Tibial artery (tissue), 4 donors: ENCODE data around the gene PROZ.
A peak's percentile ranks its signal among the peaks of the same experiment; 100 is the strongest.

Source experiments
- DNase-seq, 2 donors: peaks; one replicate each; pipeline ENCODE4 v3.0.0-alpha.2; 2019
- H3K27ac ChIP-seq, 2 donors: fragments of 200-600 bp; sonication (generic) in 1 of 2; 1 replicate in 1 of 2; 2 replicates in 1 of 2; pipeline ENCODE4 v1.5.1; 2018 to 2019; ENCODE audit warnings: mild to moderate bottlenecking in 1 of 2
- H3K27me3 ChIP-seq, 2 donors: fragments of 200-600 bp; sonication (generic) in 1 of 2; one replicate each; pipeline versions ENCODE4 v1.5.1 to v1.6.0; 2016 to 2019
- H3K36me3 ChIP-seq, 3 donors: fragments of 200-600 bp; sonication (generic) in 2 of 3; one replicate each; pipeline ENCODE4 v1.5.1; 2016 to 2019; ENCODE audit warnings: mild to moderate bottlenecking in 2 of 3
- H3K4me1 ChIP-seq, 4 donors: fragments of 200-600 bp; sonication (generic) in 2 of 4; 1 replicate in 3 of 4; 2 replicates in 1 of 4; pipeline ENCODE4 v1.5.1; 2016 to 2019
- H3K4me3 ChIP-seq, 2 donors: fragments of 200-600 bp; sonication (generic) in 1 of 2; 1 replicate in 1 of 2; 2 replicates in 1 of 2; pipeline ENCODE4 v1.5.1; 2018 to 2019; ENCODE audit warnings: mild to moderate bottlenecking in 2 of 2
- H3K9me3 ChIP-seq, 3 donors: fragments of 200-600 bp; sonication (generic) in 1 of 3; one replicate each; pipeline ENCODE4 v1.5.1; 2016 to 2019
- CTCF ChIP-seq, 2 experiments: fragments of 200-600 bp in 1 of 2; fragments of 450-650 bp in 1 of 2; IDR thresholded peaks; one replicate each; pipeline ENCODE4 v1.5.1; 2017 to 2019; ENCODE audit warnings: antibody characterized with exemption in 2 of 2, mild to moderate bottlenecking in 1 of 2, moderate library complexity in 1 of 2
- intact Hi-C: fragments of 100-400 bp; cut with DNase I; formaldehyde crosslinking; loops from one replicate; pipeline ENCODE4 v1.15.0; 2023; ENCODE audit warnings: low total_unique reads

The PROZ gene

GRCh38 chr13:113202912-113203311 is 44.5 kb downstream of the PROZ start:
- H3K27me3 ChIP-seq = no peaks in the 10 kb centered on the region
- peaks cover 10 to 35% (median 23%) of the 10 kb centered on the region in 3 donors for H3K36me3 ChIP-seq
- H3K4me1 ChIP-seq = peaks cover 0 to 45% (median 33%) of the 10 kb centered on the region in 4 donors
- no peak for DNase-seq
- intact Hi-C loops = loop anchor here (5.0 to 10.0 kb wide), 2 partner anchors 48 to 94 kb away; partner anchors contain the start of genes LAMP1 and PROZ
- H3K27ac ChIP-seq = no peak overlapping the region
- no peak for TF ChIP-seq CTCF (IDR thresholded peaks at IDR 0.05)
- H3K4me3 ChIP-seq = no peak overlapping the region
- H3K9me3 ChIP-seq = no peaks in the 10 kb centered on the region

GRCh38 chr13:113203507-113204377 is 45.3 kb downstream of the PROZ start:
- no peak overlapping the region for H3K4me3 ChIP-seq
- H3K4me1 ChIP-seq = peaks cover 0 to 45% (median 34%) of the 10 kb centered on the region in 4 donors
- H3K36me3 ChIP-seq = peaks cover 9 to 27% (median 16%) of the 10 kb centered on the region in 3 donors
- no peak for DNase-seq
- H3K9me3 ChIP-seq = no peaks in the 10 kb centered on the region
- H3K27ac ChIP-seq = no peak overlapping the region
- no peak for TF ChIP-seq CTCF (IDR thresholded peaks at IDR 0.05)
- intact Hi-C loops = loop anchor here (5.0 to 10.0 kb wide), 2 partner anchors 49 to 94 kb away; partner anchors contain the start of genes LAMP1 and PROZ
- H3K27me3 ChIP-seq = no peaks in the 10 kb centered on the region

GRCh38 chr13:113204378-113204734 is 45.9 kb downstream of the PROZ start:
- no peak for DNase-seq
- Histone ChIP-seq H3K4me3 (no peak overlapping the region), H3K9me3 (no peaks in the 10 kb centered on the region), H3K27me3 (no peaks in the 10 kb centered on the region), H3K36me3 (peaks cover 9 to 20% (median 10%) of the 10 kb centered on the region in 3 donors), H3K4me1 (peaks cover 0 to 45% (median 34%) of the 10 kb centered on the region in 4 donors), H3K27ac (no peak overlapping the region)
- TF ChIP-seq CTCF (IDR thresholded peaks at IDR 0.05) = no peak
- intact Hi-C loops = loop anchor here (5.0 to 10.0 kb wide), 2 partner anchors 50 to 93 kb away; partner anchors contain the start of genes LAMP1 and PROZ

- peaks cover 0 to 10% (median 0%) of the 10 kb centered on the region in 3 donors for H3K36me3 ChIP-seq
- no peak overlapping the region for H3K27ac ChIP-seq
- intact Hi-C loops = loop anchor here (10.0 kb wide), 1 partner anchor 51 kb away; the partner anchor contains the start of gene PROZ
- TF ChIP-seq CTCF (IDR thresholded peaks at IDR 0.05) = no peak
- H3K4me1 ChIP-seq = peaks cover 0 to 50% (median 38%) of the 10 kb centered on the region in 4 donors
- H3K27me3 ChIP-seq = no peaks in the 10 kb centered on the region
- no peak for DNase-seq
- H3K4me3 ChIP-seq = no peak overlapping the region
- no peaks in the 10 kb centered on the region for H3K9me3 ChIP-seq
Measured at GRCh38 chr13:113205428-113205931, 47.0 kb downstream of the PROZ start.

DNA sequence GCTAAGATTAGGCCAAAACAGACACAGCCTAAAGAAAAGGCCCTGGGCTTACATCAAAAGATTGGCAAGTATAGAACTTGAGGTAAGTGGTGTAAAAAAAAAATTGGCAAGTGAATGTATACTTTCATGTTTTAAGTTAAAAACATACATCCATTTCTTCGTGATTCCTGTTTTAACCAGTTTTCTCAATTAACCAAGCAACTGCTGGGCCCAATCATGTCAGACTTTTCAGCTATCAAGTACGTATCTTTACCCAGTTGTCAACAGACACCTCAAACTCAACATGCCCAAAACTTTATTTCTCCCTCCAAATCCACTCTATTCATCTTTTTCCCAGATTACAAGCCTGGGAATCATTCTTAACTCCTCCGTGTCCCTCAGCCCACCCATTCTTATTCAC is 49.0 kb downstream of the PROZ start:
- Histone ChIP-seq H3K36me3 (peaks cover 0 to 10% (median 0%) of the 10 kb centered on the region in 3 donors), H3K27me3 (no peaks in the 10 kb centered on the region), H3K27ac (peak overlapping the region; percentile 97 to 98), H3K4me1 (peaks cover 0 to 63% (median 50%) of the 10 kb centered on the region in 4 donors), H3K9me3 (no peaks in the 10 kb centered on the region), H3K4me3 (peak overlapping the region; percentile 80 to 99)
- no peak for DNase-seq
- intact Hi-C loops = loop anchor here (10.0 kb wide), 1 partner anchor 53 kb away; the partner anchor contains the start of gene PROZ
- TF ChIP-seq CTCF (IDR thresholded peaks at IDR 0.05) = no peak
